PFSK-1 (cell line): Measurements from ENCODE around the gene WDR90.

Experiments used
- FOXP2 ChIP-seq: optimal IDR thresholded peaks from 2 replicates; pipeline ENCODE3; 2011; ENCODE audit warnings: borderline replicate concordance, control low read depth, inconsistent platforms; ENCODE audit not compliant: insufficient read depth; ENCODE audit errors: extremely low read length, extremely low read depth
- POLR2AphosphoS5 ChIP-seq: IDR thresholded peaks from 2 replicates; pipeline ENCODE4 v1.6.1; 2012; ENCODE audit warnings: low read depth, mild to moderate bottlenecking, control low read depth, low read length, moderate library complexity
- REST ChIP-seq, 2 experiments: IDR thresholded peaks; 2 replicates each; pipeline versions ENCODE4 v1.6.1 to v1.8.0; 2011 to 2012; ENCODE audit warnings: low read depth in 2 of 2, low read length in 2 of 2, control low read depth in 1 of 2, inconsistent platforms in 1 of 2, mild to moderate bottlenecking in 1 of 2, moderate library complexity in 1 of 2; ENCODE audit not compliant: insufficient read depth in 1 of 2
- SIN3A ChIP-seq: IDR thresholded peaks from 2 replicates; pipeline ENCODE4 v1.6.1; 2012; ENCODE audit warnings: mild to moderate bottlenecking, low read length, moderate library complexity, borderline replicate concordance; ENCODE audit not compliant: insufficient read depth
- TAF1 ChIP-seq: IDR thresholded peaks from 2 replicates; pipeline ENCODE4 v1.6.1; 2012; ENCODE audit warnings: low read length, control low read depth, borderline replicate concordance; ENCODE audit not compliant: insufficient read depth

WDR90 gene

GRCh38 chr16:689175-689897 is 40.2 kb downstream of the WDR90 start:
- TF ChIP-seq SIN3A (no peak), REST (IDR thresholded peaks at IDR 0.05; ENCODE audit: insufficient read depth in 1 of 2, low read depth in 2 of 2, low read length in 2 of 2) (no peak), FOXP2 (no peak)

GRCh38 chr16:692356-693108 is 43.4 kb downstream of the WDR90 start:
- TF ChIP-seq POLR2AphosphoS5 (no peak), REST (IDR thresholded peaks at IDR 0.05; ENCODE audit: insufficient read depth in 1 of 2, low read depth in 2 of 2, low read length in 2 of 2) (no peak), FOXP2 (no peak), SIN3A (no peak), TAF1 (no peak)

GRCh38 chr16:693364-693763 is 44.2 kb downstream of the WDR90 start:
- no peak for TF ChIP-seq REST (IDR thresholded peaks at IDR 0.05; ENCODE audit: insufficient read depth in 1 of 2, low read depth in 2 of 2, low read length in 2 of 2)
- no peak for TF ChIP-seq TAF1
- no peak for TF ChIP-seq SIN3A
- no peak for TF ChIP-seq FOXP2
- no peak for TF ChIP-seq POLR2AphosphoS5

GRCh38 chr16:693766-694165 is 44.6 kb downstream of the WDR90 start:
- TF ChIP-seq TAF1 = no peak
- TF ChIP-seq FOXP2 = no peak
- TF ChIP-seq SIN3A = no peak
- TF ChIP-seq POLR2AphosphoS5 = no peak
- no peak for TF ChIP-seq REST (IDR thresholded peaks at IDR 0.05; ENCODE audit: insufficient read depth in 1 of 2, low read depth in 2 of 2, low read length in 2 of 2)
